Chondrocyte (in vitro differentiated cells): ENCODE measurements around the gene DUSP8. TPM values are rescaled to one million over a fixed set of nuclear protein-coding genes. Genes with fewer than 3 reads are reported as not detected.
"Not testable (repeated sequence)": the region's sequence is repeated elsewhere in the genome, so short reads cannot be mapped to it uniquely, and the experiment has no call there.

ENCODE experiments used
- DNase-seq: peaks from one replicate; pipeline ENCODE4 v3.0.0; 2021; ENCODE audit warnings: mixed read lengths, low spot score
- H3K27ac Mint-ChIP-seq: one replicate; pipeline ENCODE4 v1.8.0; 2021; ENCODE audit warnings: mild to moderate bottlenecking, moderate library complexity, mixed read lengths; ENCODE audit not compliant: unreplicated experiment
- H3K27me3 Mint-ChIP-seq: 2 replicates; pipeline ENCODE4 v1.8.0; 2021; ENCODE audit warnings: low read depth, mixed read lengths
- H3K36me3 Mint-ChIP-seq: 2 replicates; pipeline ENCODE4 v1.8.0; 2021; ENCODE audit warnings: low read depth, mixed read lengths
- H3K4me1 Mint-ChIP-seq: 2 replicates; pipeline ENCODE4 v1.8.0; 2021; ENCODE audit warnings: low read depth, mild to moderate bottlenecking, mixed read lengths
- H3K4me3 Mint-ChIP-seq: one replicate; pipeline ENCODE4 v1.8.0; 2021; ENCODE audit warnings: mild to moderate bottlenecking, moderate library complexity, mixed read lengths; ENCODE audit not compliant: unreplicated experiment
- H3K9me3 Mint-ChIP-seq: 2 replicates; pipeline ENCODE4 v1.8.0; 2021; ENCODE audit warnings: low read depth, mixed read lengths
- total RNA-seq: library from RNA; stranded (reverse); gene quantifications from 3 replicates; pipeline ENCODE4 v1.2.1, GENCODE V29; 2021
- TF ChIP-seq, protein P1 (sequence below): fragments of 200-600 bp; sonication (generic); IDR thresholded peaks from 2 replicates; pipeline ENCODE4 v1.5.0; 2021; ENCODE audit warnings: antibody characterized with exemption, mild to moderate bottlenecking, moderate library complexity

The DUSP8 gene
- total RNA-seq, 1 donor from 2014 or later, result 12.1 TPM

DNA sequence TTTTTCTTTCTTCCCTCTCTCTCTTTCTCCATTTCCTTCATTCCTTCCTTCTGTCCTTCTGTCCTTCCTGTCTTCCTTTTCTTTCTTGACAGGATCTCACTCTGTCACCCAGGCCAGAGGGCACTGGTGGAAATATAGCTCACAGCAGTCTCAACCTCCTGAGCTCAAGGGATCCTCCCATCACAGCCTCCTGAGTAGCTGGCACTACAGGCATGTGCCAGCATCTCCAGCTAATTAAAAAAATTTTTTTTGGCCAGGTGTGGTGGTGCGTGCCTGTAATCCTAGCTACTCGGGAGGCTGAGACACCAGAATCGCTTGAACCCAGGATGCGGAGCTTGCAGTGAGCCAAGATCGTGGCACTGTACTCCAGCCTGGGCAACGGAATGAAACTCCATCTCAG is 4.8 kb upstream of the DUSP8 start:
- Mint-ChIP-seq H3K9me3 (peaks cover 8% of the 10 kb centered on the region), H3K36me3 (peaks cover 5% of the 10 kb centered on the region), H3K27me3 (no peaks in the 10 kb centered on the region), H3K4me3 (no peak overlapping the region), H3K27ac (no peak overlapping the region), H3K4me1 (peaks cover 10% of the 10 kb centered on the region)
- TF ChIP-seq, protein P1, sequence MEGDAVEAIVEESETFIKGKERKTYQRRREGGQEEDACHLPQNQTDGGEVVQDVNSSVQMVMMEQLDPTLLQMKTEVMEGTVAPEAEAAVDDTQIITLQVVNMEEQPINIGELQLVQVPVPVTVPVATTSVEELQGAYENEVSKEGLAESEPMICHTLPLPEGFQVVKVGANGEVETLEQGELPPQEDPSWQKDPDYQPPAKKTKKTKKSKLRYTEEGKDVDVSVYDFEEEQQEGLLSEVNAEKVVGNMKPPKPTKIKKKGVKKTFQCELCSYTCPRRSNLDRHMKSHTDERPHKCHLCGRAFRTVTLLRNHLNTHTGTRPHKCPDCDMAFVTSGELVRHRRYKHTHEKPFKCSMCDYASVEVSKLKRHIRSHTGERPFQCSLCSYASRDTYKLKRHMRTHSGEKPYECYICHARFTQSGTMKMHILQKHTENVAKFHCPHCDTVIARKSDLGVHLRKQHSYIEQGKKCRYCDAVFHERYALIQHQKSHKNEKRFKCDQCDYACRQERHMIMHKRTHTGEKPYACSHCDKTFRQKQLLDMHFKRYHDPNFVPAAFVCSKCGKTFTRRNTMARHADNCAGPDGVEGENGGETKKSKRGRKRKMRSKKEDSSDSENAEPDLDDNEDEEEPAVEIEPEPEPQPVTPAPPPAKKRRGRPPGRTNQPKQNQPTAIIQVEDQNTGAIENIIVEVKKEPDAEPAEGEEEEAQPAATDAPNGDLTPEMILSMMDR, result no peak
- peak; percentile 22 for DNase-seq

DNA sequence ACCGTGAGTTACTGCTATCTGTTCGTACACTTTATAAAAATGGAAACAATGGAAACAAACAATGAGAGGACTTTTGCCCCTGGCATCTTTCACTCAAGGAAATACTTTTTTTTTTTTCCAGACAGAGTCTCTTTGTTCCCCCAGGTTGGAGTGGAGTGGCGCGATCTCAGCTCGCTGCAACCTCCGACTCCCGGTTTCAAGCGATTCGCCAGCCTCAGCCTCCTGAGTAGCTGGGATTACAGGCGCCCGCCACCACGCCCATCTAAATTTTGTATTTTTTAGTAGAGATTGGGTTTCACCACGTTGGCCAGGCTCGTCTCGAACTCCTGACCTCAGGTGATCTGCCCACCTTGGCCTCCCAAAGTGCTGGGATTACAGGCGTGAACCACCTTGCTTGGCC is 3.7 kb upstream of the DUSP8 start:
- not testable (repeated sequence) for H3K9me3 Mint-ChIP-seq, H3K36me3 Mint-ChIP-seq, H3K27ac Mint-ChIP-seq, H3K4me3 Mint-ChIP-seq, H3K27me3 Mint-ChIP-seq
- peaks cover 12% of the 10 kb centered on the region for H3K4me1 Mint-ChIP-seq
- DNase-seq, result peak; percentile 33

DNA sequence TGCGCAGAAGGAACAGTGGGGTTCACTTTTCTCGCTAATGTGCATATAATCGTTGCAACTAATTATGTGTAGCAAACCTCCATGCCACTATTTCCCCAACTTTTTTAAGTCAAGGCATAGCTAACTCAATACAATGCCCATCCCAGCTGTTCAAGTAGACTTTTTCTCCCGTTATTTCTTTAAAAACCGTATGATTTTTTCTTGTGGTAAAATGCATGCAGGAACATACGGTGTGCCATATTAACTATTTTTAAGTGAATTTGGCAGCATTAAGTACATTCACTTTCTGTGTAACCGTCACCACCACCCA is 2.8 kb upstream of the DUSP8 start:
- peaks cover 5% of the 10 kb centered on the region for H3K36me3 Mint-ChIP-seq
- H3K9me3 Mint-ChIP-seq, result peaks cover 8% of the 10 kb centered on the region
- H3K4me1 Mint-ChIP-seq, result peaks cover 20% of the 10 kb centered on the region
- TF ChIP-seq, protein P1, result peak; percentile 53
- DNase-seq, result no peak
- H3K27ac Mint-ChIP-seq, result no peak overlapping the region
- H3K27me3 Mint-ChIP-seq, result no peaks in the 10 kb centered on the region
- H3K4me3 Mint-ChIP-seq, result no peak overlapping the region

DNA sequence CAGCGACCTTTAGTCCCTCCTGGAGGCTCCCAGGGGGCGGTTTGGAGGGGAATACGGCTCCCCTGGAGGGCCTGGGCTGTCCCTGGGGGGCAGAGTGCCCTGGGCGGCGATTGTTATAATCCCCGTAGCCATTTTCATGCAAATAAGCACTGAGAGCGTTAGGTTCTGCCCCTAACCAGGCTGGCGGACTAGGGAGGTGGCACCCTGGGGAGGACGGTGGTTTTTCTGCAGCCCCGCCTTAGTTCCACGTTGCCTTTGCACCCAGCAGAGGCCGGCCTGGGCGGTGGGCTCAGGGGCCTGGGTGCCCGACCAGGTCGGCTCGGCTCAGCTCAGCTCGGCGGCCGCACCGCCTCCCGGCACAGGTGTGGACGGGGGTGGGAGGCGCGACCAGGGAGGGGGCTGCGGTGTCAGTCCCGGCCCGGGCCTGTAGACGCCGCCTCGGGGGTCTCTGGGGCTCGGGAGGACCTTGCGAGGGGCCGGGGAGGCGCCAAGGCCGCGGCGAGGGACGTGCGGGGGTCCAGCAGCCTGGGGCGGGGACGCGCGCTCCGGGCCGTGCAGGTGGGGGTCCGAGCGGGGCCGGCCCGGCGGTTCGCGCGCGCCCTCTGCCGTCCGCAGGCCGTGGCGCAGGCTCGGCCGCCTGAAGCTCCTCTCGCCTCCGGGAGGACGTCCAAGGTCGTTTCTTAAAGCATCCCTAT is 2.3 kb upstream of the DUSP8 start:
- Mint-ChIP-seq H3K27me3 (no peaks in the 10 kb centered on the region), H3K27ac (no peak overlapping the region), H3K36me3 (peaks cover 5% of the 10 kb centered on the region), H3K4me3 (peak overlapping the region; percentile 64), H3K4me1 (peaks cover 25% of the 10 kb centered on the region), H3K9me3 (peaks cover 8% of the 10 kb centered on the region)
- DNase-seq, result peak; percentile 86
- TF ChIP-seq, protein P1, result peak; percentile 86

DNA sequence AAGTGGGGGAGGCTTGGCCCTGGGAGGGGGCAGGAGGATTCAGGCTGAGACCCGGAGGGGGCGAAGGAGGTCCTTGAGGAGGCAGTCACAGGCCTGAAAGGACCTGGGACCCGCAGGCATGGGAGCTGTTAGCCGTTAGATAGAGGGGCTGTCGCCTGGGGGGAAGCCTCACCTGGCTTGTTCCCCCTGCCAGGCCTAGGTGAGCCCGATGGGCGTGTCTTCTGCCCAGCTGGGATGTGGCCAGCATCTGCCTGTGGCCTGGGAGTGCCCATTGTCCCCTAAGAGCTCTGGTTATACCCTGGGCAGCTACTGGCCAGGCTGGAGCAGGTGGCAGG is 1.8 kb upstream of the DUSP8 start:
- Mint-ChIP-seq H3K27me3 (no peaks in the 10 kb centered on the region), H3K4me1 (peaks cover 28% of the 10 kb centered on the region), H3K4me3 (peak overlapping the region; percentile 64), H3K27ac (no peak overlapping the region), H3K9me3 (peaks cover 7% of the 10 kb centered on the region), H3K36me3 (peaks cover 5% of the 10 kb centered on the region)
- TF ChIP-seq, protein P1, result no peak
- no peak for DNase-seq
